Sigmoid colon (tissue), 4 donors: ENCODE results near the gene BANP.

ENCODE experiments used
- POLR2AphosphoS5 ChIP-seq, 4 donors: sonication (generic); formaldehyde crosslinking; IDR thresholded peaks; one replicate each; pipeline ENCODE4 v1.6.1; 2017; ENCODE audit warnings: antibody characterized with exemption in 4 of 4
- TF ChIP-seq, protein P1 (sequence below), 4 experiments: fragments of 450-650 bp in 3 of 4; fragments of 200-600 bp in 1 of 4; IDR thresholded peaks; one replicate each; pipeline ENCODE4 v1.5.1; 2016 to 2019; ENCODE audit warnings: antibody characterized with exemption in 4 of 4, mild to moderate bottlenecking in 3 of 4, moderate library complexity in 2 of 4

- TF ChIP-seq, protein P1, sequence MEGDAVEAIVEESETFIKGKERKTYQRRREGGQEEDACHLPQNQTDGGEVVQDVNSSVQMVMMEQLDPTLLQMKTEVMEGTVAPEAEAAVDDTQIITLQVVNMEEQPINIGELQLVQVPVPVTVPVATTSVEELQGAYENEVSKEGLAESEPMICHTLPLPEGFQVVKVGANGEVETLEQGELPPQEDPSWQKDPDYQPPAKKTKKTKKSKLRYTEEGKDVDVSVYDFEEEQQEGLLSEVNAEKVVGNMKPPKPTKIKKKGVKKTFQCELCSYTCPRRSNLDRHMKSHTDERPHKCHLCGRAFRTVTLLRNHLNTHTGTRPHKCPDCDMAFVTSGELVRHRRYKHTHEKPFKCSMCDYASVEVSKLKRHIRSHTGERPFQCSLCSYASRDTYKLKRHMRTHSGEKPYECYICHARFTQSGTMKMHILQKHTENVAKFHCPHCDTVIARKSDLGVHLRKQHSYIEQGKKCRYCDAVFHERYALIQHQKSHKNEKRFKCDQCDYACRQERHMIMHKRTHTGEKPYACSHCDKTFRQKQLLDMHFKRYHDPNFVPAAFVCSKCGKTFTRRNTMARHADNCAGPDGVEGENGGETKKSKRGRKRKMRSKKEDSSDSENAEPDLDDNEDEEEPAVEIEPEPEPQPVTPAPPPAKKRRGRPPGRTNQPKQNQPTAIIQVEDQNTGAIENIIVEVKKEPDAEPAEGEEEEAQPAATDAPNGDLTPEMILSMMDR (IDR thresholded peaks at IDR 0.05) = no peak
- no peak for TF ChIP-seq POLR2AphosphoS5 (IDR thresholded peaks at IDR 0.05)
Measured at GRCh38 chr16:88014252-88014781, 63.1 kb downstream of the BANP start.
